Measurements from ENCODE around the gene FHIT. TPM values are rescaled to one million over a fixed set of nuclear protein-coding genes. Genes with fewer than 3 reads are reported as not detected.

Gene FHIT
- total RNA-seq, 2 donors from 2014 or later: 6.8 to 12.3 TPM

DNA sequence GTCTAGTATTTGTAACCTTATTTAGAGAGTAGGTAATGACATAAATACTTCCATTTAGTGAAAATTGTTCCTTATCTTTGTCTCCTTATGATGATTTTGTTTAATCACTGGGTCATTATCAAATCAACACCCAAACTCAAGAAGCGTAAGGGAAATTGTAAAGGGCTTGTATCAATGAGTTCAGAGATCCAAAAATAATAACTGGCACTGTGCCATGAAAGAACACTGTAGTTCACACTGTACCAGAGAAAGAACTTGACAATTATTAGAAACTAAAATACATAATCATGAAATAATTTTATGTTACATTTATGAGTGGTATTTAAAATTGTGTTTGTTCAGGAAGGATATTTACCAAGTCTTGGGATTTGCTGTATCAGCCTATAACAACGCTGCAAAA, 895.4 kb downstream of the FHIT start:
- H3K27ac ChIP-seq (ENCODE audit: low read depth, low read length): no peak overlapping the region
- no peaks in the 10 kb centered on the region for H3K27me3 ChIP-seq (ENCODE audit: control insufficient read depth, insufficient read depth, low read length, poor library complexity, severe bottlenecking)
- no peaks in the 10 kb centered on the region for H3K4me1 ChIP-seq (ENCODE audit: control insufficient read depth, insufficient read depth, low read length)
- H3K36me3 ChIP-seq (ENCODE audit: control insufficient read depth, insufficient read depth, low read length): no peaks in the 10 kb centered on the region
- Mint-ChIP-seq H3K4me3 (no peak overlapping the region), H3K4me1 (no peaks in the 10 kb centered on the region), H3K27ac (no peak overlapping the region), H3K9me3 (peaks cover 1% of the 10 kb centered on the region), H3K27me3 (ENCODE audit: insufficient read depth) (no peaks in the 10 kb centered on the region), H3K36me3 (ENCODE audit: low read depth) (no peaks in the 10 kb centered on the region)
- TF ChIP-seq, protein P1, sequence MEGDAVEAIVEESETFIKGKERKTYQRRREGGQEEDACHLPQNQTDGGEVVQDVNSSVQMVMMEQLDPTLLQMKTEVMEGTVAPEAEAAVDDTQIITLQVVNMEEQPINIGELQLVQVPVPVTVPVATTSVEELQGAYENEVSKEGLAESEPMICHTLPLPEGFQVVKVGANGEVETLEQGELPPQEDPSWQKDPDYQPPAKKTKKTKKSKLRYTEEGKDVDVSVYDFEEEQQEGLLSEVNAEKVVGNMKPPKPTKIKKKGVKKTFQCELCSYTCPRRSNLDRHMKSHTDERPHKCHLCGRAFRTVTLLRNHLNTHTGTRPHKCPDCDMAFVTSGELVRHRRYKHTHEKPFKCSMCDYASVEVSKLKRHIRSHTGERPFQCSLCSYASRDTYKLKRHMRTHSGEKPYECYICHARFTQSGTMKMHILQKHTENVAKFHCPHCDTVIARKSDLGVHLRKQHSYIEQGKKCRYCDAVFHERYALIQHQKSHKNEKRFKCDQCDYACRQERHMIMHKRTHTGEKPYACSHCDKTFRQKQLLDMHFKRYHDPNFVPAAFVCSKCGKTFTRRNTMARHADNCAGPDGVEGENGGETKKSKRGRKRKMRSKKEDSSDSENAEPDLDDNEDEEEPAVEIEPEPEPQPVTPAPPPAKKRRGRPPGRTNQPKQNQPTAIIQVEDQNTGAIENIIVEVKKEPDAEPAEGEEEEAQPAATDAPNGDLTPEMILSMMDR (conservative IDR thresholded peaks at IDR 0.05): no peak
- no peak overlapping the region for H3K4me3 ChIP-seq (ENCODE audit: low read length)
- 68 to 100% methylated on average over 1 to 2 of the region's 2 CpGs for WGBS, 2 experiments (ENCODE audit: insufficient coverage in 1 of 2, insufficient read length in 1 of 2)
- H3K9me3 ChIP-seq (ENCODE audit: control insufficient read depth, low read length): no peaks in the 10 kb centered on the region
- no peak for DNase-seq
- no peak overlapping the region for H3K9ac ChIP-seq (ENCODE audit: extremely low read depth, low read length, poor library complexity, severe bottlenecking)

DNA sequence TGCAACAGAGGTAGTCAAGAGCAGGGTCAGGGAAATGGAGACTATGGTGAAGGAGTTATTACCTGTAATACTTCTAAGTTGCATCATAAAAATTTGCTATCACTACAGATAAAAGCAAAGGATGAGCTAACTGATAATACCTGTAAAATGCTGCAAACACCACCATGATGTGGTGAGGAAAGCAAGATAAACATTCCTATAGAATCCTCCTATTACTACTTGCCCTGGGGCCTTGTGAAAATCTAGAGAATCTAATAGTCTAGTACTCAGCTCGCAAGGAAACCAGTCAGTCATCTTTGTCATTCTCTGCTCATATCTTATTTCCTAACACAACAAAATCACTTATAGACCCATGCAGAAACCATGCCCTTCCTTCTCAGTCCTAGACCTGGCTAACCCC, 899.8 kb downstream of the FHIT start:
- Histone ChIP-seq H3K36me3 (ENCODE audit: control insufficient read depth, insufficient read depth, low read length) (no peaks in the 10 kb centered on the region), H3K9ac (ENCODE audit: extremely low read depth, low read length, poor library complexity, severe bottlenecking) (no peak overlapping the region), H3K9me3 (ENCODE audit: control insufficient read depth, low read length) (no peaks in the 10 kb centered on the region), H3K4me3 (ENCODE audit: low read length) (no peak overlapping the region), H3K27me3 (ENCODE audit: control insufficient read depth, insufficient read depth, low read length, poor library complexity, severe bottlenecking) (no peaks in the 10 kb centered on the region), H3K27ac (ENCODE audit: low read depth, low read length) (no peak overlapping the region), H3K4me1 (ENCODE audit: control insufficient read depth, insufficient read depth, low read length) (no peaks in the 10 kb centered on the region)
- TF ChIP-seq, protein P1 (conservative IDR thresholded peaks at IDR 0.05): no peak
- no peak for DNase-seq
- 93 to 100% methylated on average over 1 of the region's 1 CpG for WGBS, 2 experiments (ENCODE audit: insufficient coverage in 1 of 2, insufficient read length in 1 of 2)
- Mint-ChIP-seq H3K9me3 (peaks cover 5% of the 10 kb centered on the region), H3K4me1 (no peaks in the 10 kb centered on the region), H3K4me3 (no peak overlapping the region), H3K27ac (no peak overlapping the region), H3K36me3 (ENCODE audit: low read depth) (no peaks in the 10 kb centered on the region), H3K27me3 (ENCODE audit: insufficient read depth) (no peaks in the 10 kb centered on the region)

DNA sequence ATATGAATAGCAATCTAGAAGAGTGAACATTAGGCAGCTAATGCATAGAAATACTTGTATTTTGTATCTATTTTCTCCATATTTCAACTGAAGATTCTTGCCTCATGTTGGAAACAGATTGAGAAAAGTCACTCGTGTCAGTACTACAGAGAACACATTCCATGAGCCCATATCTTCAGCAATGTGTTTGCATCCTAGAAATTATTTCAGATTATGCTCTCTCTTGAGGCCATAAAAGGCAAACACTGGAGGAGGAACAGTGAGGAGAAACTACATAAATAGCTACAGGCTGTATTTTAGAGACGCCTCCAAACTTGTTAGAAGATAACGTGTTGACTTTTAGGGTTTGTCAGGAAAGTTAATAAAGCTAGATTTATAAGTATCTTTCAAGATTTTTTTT, 906.9 kb downstream of the FHIT start:
- no peak for DNase-seq
- H3K4me1 Mint-ChIP-seq: peaks cover 19% of the 10 kb centered on the region
- H3K4me3 ChIP-seq (ENCODE audit: low read length): no peak overlapping the region
- no peaks in the 10 kb centered on the region for H3K9me3 ChIP-seq (ENCODE audit: control insufficient read depth, low read length)
- peaks cover 12% of the 10 kb centered on the region for H3K4me1 ChIP-seq (ENCODE audit: control insufficient read depth, insufficient read depth, low read length)
- no peaks in the 10 kb centered on the region for H3K9me3 Mint-ChIP-seq
- no peaks in the 10 kb centered on the region for H3K36me3 ChIP-seq (ENCODE audit: control insufficient read depth, insufficient read depth, low read length)
- 92% methylated on average over 3 of the region's 3 CpGs; no CpG with 5 or more reads in 1 of the 2 experiments for WGBS, 2 experiments (ENCODE audit: insufficient coverage in 1 of 2, insufficient read length in 1 of 2)
- no peak overlapping the region for H3K27ac ChIP-seq (ENCODE audit: low read depth, low read length)
- no peak overlapping the region for H3K4me3 Mint-ChIP-seq
- H3K36me3 Mint-ChIP-seq (ENCODE audit: low read depth): no peaks in the 10 kb centered on the region
- TF ChIP-seq, protein P1 (conservative IDR thresholded peaks at IDR 0.05): no peak
- no peaks in the 10 kb centered on the region for H3K27me3 ChIP-seq (ENCODE audit: control insufficient read depth, insufficient read depth, low read length, poor library complexity, severe bottlenecking)
- H3K27me3 Mint-ChIP-seq (ENCODE audit: insufficient read depth): no peaks in the 10 kb centered on the region
- no peak overlapping the region for H3K27ac Mint-ChIP-seq
- H3K9ac ChIP-seq (ENCODE audit: extremely low read depth, low read length, poor library complexity, severe bottlenecking): no peak overlapping the region
